Esophagus squamous epithelium (tissue), 5 donors: ENCODE measurements around the gene TUBG1. TPM values are rescaled to one million over a fixed set of nuclear protein-coding genes. Genes with fewer than 3 reads are reported as not detected.
A peak's percentile ranks its signal among the peaks of the same experiment; 100 is the strongest.

ENCODE experiments used
- DNase-seq: peaks from one replicate; lab custom pipeline; 2025; lab: John Stamatoyannopoulos, UW
- H3K27ac ChIP-seq, 4 donors: fragments of 200-600 bp; sonication (generic); one replicate each; pipeline ENCODE4 v1.5.1; 2016 to 2019; ENCODE audit warnings: mild to moderate bottlenecking in 1 of 4
- H3K27me3 ChIP-seq, 4 donors: fragments of 200-600 bp; sonication (generic); 1 replicate in 3 of 4; 2 replicates in 1 of 4; pipeline versions ENCODE4 v1.5.1 to v1.6.0; 2017 to 2021; ENCODE audit warnings: antibody characterized with exemption in 1 of 4
- H3K36me3 ChIP-seq, 3 donors: fragments of 200-600 bp; sonication (generic); one replicate each; pipeline ENCODE4 v1.5.1; 2016 to 2019
- H3K4me1 ChIP-seq, 3 donors: fragments of 200-600 bp; sonication (generic); one replicate each; pipeline ENCODE4 v1.5.1; 2017 to 2019
- H3K4me3 ChIP-seq, 4 donors: fragments of 200-600 bp; sonication (generic); 1 replicate in 3 of 4; 2 replicates in 1 of 4; pipeline ENCODE4 v1.5.1; 2016 to 2019; ENCODE audit warnings: mild to moderate bottlenecking in 2 of 4, moderate library complexity in 1 of 4
- H3K9me3 ChIP-seq, 3 donors: fragments of 200-600 bp; sonication (generic); one replicate each; pipeline ENCODE4 v1.5.1; 2016 to 2019
- POLR2A ChIP-seq, 4 donors: fragments of 450-650 bp; IDR thresholded peaks; one replicate each; pipeline ENCODE4 v1.6.1; 2017; ENCODE audit warnings: antibody characterized with exemption in 4 of 4, mild to moderate bottlenecking in 4 of 4, moderate library complexity in 3 of 4
- WGBS, 2 donors: methylation state at CpG; one replicate each; pipeline ENCODE4 v1.1.5; 2018; 5-methylcytosine and 5-hydroxymethylcytosine counted together
- intact Hi-C: fragments of 100-400 bp; cut with DNase I; formaldehyde crosslinking; loops from one replicate; pipeline ENCODE4 v1.15.0; 2022
- total RNA-seq, 4 donors: library from RNA; depleted of rRNA; stranded (reverse); fragments of >200 nt; gene quantifications; one replicate each; pipeline ENCODE4 v1.1.0, GENCODE V29; 2016
- TF ChIP-seq, protein P1 (sequence below), 6 experiments: fragments of 450-650 bp in 4 of 6; fragments of 200-600 bp in 2 of 6; sonication (generic) in 2 of 6; IDR thresholded peaks; one replicate each; pipeline ENCODE4 v1.5.1; 2016 to 2019; ENCODE audit warnings: antibody characterized with exemption in 6 of 6, mild to moderate bottlenecking in 4 of 6, moderate library complexity in 4 of 6
- donor health status: DM: yes; HTN: yes; CAD: no.

Gene TUBG1
- total RNA-seq, 4 donors from 2014 or later: 22.3 to 61.9 (median 46.5) TPM

DNA sequence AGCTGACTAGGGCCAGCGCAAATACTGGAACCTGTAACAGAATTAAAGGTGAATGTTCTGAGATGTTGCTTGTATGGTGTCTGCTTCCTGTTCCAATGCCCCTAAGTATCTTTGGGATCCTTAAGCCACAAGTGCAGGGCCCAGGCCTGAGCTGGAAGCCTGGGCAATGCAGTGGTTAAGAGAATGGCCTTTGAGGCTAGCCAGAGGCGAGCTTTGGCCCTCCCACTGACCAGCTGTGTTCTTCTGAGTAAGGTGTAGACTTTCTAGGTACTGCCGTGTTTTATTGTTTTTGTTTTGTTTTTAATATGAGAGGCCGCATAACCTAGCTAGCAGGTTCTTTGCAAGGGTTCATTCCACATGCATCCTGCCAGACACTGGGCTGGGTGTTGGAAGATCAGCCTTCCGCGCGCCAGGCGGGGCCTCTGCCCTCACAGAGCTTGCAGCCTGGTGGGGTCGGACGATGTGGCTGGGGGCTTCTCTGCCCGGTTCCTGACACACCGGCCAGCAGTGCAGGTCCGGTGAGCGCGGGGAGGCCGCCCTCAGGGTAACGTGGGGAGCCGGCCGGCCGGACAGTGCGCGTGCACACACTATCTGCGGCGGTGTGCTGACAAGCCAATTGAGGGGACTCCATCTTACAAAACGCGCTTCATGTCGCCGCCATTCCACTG, 43.1 kb upstream of the TUBG1 start:
- Histone ChIP-seq H3K9me3 (no peaks in the 10 kb centered on the region), H3K27ac (peak overlapping the region; percentile 94 to 99 (median 96)), H3K4me3 (peak overlapping the region; percentile 91 to 99 (median 94)), H3K4me1 (peaks cover 41 to 66% (median 45%) of the 10 kb centered on the region in 3 donors), H3K36me3 (peaks cover 32 to 59% (median 36%) of the 10 kb centered on the region in 3 donors), H3K27me3 (no peaks in the 10 kb centered on the region)
- no peak for DNase-seq
- intact Hi-C loops: no loop called here
- WGBS, 2 donors: 35 to 45% methylated on average over 8 to 12 of the region's 28 CpGs
- TF ChIP-seq, protein P1, sequence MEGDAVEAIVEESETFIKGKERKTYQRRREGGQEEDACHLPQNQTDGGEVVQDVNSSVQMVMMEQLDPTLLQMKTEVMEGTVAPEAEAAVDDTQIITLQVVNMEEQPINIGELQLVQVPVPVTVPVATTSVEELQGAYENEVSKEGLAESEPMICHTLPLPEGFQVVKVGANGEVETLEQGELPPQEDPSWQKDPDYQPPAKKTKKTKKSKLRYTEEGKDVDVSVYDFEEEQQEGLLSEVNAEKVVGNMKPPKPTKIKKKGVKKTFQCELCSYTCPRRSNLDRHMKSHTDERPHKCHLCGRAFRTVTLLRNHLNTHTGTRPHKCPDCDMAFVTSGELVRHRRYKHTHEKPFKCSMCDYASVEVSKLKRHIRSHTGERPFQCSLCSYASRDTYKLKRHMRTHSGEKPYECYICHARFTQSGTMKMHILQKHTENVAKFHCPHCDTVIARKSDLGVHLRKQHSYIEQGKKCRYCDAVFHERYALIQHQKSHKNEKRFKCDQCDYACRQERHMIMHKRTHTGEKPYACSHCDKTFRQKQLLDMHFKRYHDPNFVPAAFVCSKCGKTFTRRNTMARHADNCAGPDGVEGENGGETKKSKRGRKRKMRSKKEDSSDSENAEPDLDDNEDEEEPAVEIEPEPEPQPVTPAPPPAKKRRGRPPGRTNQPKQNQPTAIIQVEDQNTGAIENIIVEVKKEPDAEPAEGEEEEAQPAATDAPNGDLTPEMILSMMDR (IDR thresholded peaks at IDR 0.05): peak in 1 of 6 experiments; percentile 7
- TF ChIP-seq POLR2A (IDR thresholded peaks at IDR 0.05): no peak

DNA sequence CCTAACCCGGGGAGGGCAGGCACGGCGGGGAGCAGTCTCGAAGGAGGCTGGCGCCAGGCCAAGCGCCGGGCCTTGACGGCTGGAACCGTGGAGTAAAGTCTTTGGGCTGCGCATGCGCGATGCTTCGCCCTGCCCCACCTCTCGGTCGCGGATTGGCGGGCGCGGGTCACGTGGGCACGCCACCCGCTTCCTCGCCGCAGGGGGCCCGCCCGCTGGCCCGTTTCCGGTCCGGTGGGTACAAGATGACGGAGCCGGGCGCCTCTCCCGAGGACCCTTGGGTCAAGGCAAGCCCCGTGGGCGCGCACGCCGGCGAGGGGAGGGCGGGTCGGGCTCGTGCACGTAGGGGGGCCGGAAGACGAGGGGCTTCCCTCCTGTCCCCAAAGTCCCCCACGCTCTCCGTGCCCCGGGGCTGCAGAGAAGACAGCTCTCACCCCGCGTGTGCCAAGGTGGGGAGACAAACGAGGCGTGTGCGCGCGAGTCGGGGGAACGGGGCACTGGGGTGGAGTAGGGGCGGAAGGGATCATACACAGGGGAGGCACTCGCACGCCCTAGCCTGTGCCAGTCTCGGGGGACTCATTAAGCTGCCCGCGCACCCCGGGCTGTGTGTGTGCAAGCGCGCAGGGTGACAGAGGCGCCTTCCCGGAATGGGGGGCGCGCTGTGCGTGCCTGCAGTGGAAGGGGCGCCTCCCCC, 42.5 kb upstream of the TUBG1 start, which contains the start of gene MLX:
Gene MLX, plus strand, starts transcription at position 218 of the 691 bp plus-strand sequence. Its CDS starts 25 bp downstream, at position 243.
- peak; percentile 54 for DNase-seq
- WGBS, 2 donors: 0 to 2% methylated on average over 7 to 13 of the region's 72 CpGs
- peak within 1 kb of the TSS; percentile 94 to 99 (median 96) for H3K27ac ChIP-seq
- intact Hi-C loops: no loop called here
- peaks cover 37 to 61% (median 40%) of the 10 kb centered on the region in 3 donors for H3K4me1 ChIP-seq
- TF ChIP-seq, protein P1 (IDR thresholded peaks at IDR 0.05): peak in 1 of 6 experiments; percentile 25
- peak in 3 of 4 donors; percentile 34 to 47 (median 47) for TF ChIP-seq POLR2A (IDR thresholded peaks at IDR 0.05)
- H3K36me3 ChIP-seq: peaks cover 39 to 66% (median 42%) of the 10 kb centered on the region in 3 donors
- no peaks in the 10 kb centered on the region for H3K9me3 ChIP-seq
- peak within 1 kb of the TSS; percentile 91 to 99 (median 94) for H3K4me3 ChIP-seq
- H3K27me3 ChIP-seq: no peaks in the 10 kb centered on the region

DNA sequence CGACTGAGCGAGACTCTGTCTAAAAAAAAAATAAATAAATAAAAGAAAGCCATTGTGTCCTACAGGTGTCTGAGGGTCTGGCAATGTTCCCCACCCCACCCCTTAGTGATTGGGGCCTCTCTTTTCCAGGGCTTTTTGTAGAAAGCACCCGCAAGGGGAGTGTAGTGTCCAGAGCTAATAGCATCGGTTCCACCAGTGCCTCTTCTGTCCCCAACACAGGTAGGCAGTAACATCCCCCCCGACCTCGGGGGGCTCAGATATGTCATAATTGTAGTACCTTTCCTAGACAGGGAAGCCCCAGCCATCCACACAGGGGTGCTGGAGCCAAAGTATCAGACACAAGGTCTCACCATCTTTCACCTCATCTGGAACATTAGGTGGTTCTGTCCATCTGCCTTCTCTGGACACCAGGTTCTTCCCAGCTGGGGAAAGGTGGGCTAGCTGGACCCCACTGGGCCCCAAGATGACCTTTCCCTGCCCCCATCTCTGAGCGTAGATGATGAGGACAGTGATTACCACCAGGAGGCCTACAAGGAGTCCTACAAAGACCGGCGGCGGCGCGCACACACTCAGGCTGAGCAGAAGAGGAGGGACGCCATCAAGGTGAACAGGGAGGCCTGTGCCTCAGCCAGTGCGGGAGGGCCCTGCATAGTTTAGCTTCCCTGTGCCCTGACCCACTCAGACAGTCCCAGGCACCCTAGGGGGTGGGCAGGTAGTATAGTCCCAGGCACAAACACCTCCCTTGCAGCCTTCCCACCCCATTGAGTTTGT, 41.0 kb upstream of the TUBG1 start:
- H3K4me3 ChIP-seq: no peak overlapping the region
- H3K9me3 ChIP-seq: no peaks in the 10 kb centered on the region
- TF ChIP-seq, protein P1 (IDR thresholded peaks at IDR 0.05): no peak
- no peak for TF ChIP-seq POLR2A (IDR thresholded peaks at IDR 0.05)
- H3K36me3 ChIP-seq: peaks cover 48 to 81% (median 57%) of the 10 kb centered on the region in 3 donors
- H3K27me3 ChIP-seq: no peaks in the 10 kb centered on the region
- peaks cover 28 to 49% (median 31%) of the 10 kb centered on the region in 3 donors for H3K4me1 ChIP-seq
- intact Hi-C loops: no loop called here
- DNase-seq: no peak
- H3K27ac ChIP-seq: peak overlapping the region; percentile 9 to 99 (median 94)
- 81 to 94% methylated on average over 10 of the region's 14 CpGs for WGBS, 2 donors

DNA sequence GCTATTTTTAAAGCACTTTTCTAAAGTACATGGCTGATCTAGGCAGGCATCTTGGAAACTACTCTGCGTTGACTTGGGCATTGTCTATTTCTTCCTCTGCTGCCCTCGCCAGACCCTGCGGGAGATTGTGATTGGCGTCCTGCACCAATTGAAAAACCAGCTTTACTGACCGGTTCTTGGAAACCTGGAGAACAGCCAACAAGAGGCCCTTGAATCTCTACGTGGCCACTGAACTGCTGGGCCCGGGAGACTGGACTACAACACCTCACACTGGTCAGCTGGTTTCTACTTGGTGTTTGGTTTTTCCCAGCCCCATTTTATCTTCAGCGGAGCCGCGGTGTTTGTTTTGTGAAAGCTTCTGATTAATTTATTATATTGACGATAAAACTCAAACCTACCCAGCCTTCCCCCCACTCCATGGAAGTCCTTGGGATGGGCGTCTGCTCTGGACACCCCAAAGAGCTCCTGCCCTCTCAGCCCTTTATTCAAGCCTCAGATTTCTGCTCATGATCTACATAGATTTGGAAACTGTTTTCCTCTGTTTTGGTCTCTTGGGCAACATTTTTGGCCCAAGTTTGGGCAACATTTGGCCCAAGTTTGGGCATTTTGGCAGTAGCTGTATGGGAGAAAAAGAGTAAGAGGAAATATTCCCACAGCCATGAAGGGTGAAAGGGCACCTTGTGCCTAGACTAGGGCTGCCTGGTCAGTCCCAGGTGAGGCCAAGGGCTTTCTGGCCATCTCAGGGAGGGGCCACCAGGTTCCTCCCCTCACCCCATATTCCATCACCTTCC, 37.9 kb upstream of the TUBG1 start:
- H3K27me3 ChIP-seq: no peaks in the 10 kb centered on the region
- no peaks in the 10 kb centered on the region for H3K9me3 ChIP-seq
- H3K4me1 ChIP-seq: peaks cover 16 to 34% (median 16%) of the 10 kb centered on the region in 3 donors
- no peak overlapping the region for H3K4me3 ChIP-seq
- 77 to 78% methylated on average over 10 to 12 of the region's 12 CpGs for whole genome bisulfite sequencing, 2 donors
- DNase-seq: no peak
- intact Hi-C loops: no loop called here
- H3K27ac ChIP-seq: no peak overlapping the region
- TF ChIP-seq, protein P1 (IDR thresholded peaks at IDR 0.05): no peak
- no peak for TF ChIP-seq POLR2A (IDR thresholded peaks at IDR 0.05)
- peaks cover 43 to 71% (median 50%) of the 10 kb centered on the region in 3 donors for H3K36me3 ChIP-seq
